GM19438 (cell line): ENCODE measurements around the gene UQCC2.

Source experiments
- ATAC-seq: cut with Tn5 transposase; IDR thresholded peaks from one replicate; pipeline ENCODE4 v1.9.1; 2021; ENCODE audit warnings: low read depth; ENCODE audit not compliant: unreplicated experiment

UQCC2 gene

GRCh38 chr6:33709605-33710295, 1.8 kb downstream of the UQCC2 start:
- no peak for ATAC-seq

GRCh38 chr6:33708516-33709204, 2.8 kb downstream of the UQCC2 start:
- no peak for ATAC-seq

GRCh38 chr6:33707771-33708170, 3.7 kb downstream of the UQCC2 start:
- no peak for ATAC-seq

- ATAC-seq: no peak
These were observed 5.4 kb downstream of the UQCC2 start for GRCh38 chr6:33705955-33706725.

- ATAC-seq: no peak
These were observed 6.1 kb downstream of the UQCC2 start for GRCh38 chr6:33705268-33705885.

GRCh38 chr6:33704215-33705066, 7.1 kb downstream of the UQCC2 start:
- no peak for ATAC-seq

GRCh38 chr6:33702345-33702977, 9.0 kb downstream of the UQCC2 start:
- no peak for ATAC-seq

GRCh38 chr6:33700391-33701050, 11.0 kb downstream of the UQCC2 start:
- ATAC-seq: no peak

- ATAC-seq: no peak
These were observed 11.8 kb downstream of the UQCC2 start for GRCh38 chr6:33699739-33700138.

GRCh38 chr6:33699131-33699530, 12.4 kb downstream of the UQCC2 start:
- ATAC-seq: no peak

GRCh38 chr6:33698494-33698893, 13.0 kb downstream of the UQCC2 start:
- no peak for ATAC-seq

GRCh38 chr6:33697845-33698244, 13.7 kb downstream of the UQCC2 start:
- no peak for ATAC-seq

- no peak for ATAC-seq
These were observed 14.7 kb downstream of the UQCC2 start for GRCh38 chr6:33696548-33697518.

- no peak for ATAC-seq
These were observed 15.4 kb downstream of the UQCC2 start for GRCh38 chr6:33696076-33696475.

- ATAC-seq: no peak
These were observed 16.0 kb downstream of the UQCC2 start for GRCh38 chr6:33695451-33695887.

GRCh38 chr6:33694977-33695376, 16.5 kb downstream of the UQCC2 start:
- no peak for ATAC-seq

GRCh38 chr6:33694401-33694931, 17.0 kb downstream of the UQCC2 start:
- no peak for ATAC-seq
